Nucleus accumbens (tissue), 56 donors: ENCODE data around the gene SHROOM4.

Source experiments
- DNase-seq, 56 donors: peaks; one replicate each; lab custom pipeline; 2025; lab: John Stamatoyannopoulos, UW

The SHROOM4 gene

DNA sequence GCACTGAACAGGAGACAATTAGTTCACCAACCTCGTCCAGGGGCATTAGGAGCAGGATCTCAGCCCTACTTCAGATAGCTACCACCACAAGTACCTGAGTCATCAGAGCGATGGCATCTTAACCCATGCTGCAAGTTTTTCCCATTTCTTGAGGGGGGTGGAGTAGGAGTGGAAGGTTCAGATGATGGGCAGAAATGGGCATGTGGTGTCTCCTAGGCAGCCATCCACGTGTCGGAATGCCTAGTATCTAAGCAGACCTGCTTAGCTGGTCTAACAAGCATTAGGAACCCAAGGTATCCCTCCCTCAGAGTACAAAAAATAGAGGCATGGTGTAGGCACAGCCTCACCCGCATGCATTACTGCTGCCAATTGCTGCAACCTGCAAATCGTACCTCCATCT, 184.2 kb downstream of the SHROOM4 start:
- DNase-seq: no peak

DNA sequence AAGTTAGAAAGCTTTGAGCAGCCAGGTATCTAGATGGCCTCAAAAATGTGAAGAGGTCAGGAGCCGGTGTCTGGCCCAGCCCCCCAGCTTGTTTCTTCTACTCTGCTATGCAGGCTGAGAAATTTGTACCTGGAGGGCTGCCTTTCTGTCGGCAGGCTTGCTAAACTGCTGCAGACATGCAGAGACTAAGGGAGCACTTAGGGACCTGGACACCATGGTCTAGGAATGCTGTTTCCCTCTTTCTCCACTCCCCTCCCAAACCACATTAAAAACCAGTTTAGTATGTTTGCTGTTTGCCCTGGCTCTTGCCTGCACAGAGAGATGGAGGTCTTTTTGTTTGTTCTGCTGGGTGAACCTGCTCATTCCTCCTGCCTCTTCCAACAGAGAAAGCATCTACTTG, 186.3 kb downstream of the SHROOM4 start:
- DNase-seq: no peak

DNA sequence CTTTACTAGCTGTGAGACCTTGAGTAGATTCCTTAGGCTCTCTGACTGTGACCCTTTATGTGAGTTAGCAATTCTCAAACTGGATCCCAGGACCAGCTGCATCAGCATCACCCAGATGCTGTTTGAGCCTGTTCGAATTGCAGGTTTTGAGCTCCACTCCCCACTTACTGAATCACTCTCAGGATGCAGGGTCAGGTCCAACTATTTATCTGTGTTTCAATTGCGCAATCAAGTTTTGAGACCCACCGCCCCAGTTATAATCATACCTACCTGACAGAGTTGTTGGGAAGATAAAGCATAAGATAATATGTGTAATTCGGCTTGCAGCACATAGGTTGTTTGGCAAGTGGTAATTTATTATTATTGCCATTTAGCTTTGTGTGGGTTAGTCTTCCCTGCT, 187.6 kb downstream of the SHROOM4 start:
- no peak for DNase-seq

DNA sequence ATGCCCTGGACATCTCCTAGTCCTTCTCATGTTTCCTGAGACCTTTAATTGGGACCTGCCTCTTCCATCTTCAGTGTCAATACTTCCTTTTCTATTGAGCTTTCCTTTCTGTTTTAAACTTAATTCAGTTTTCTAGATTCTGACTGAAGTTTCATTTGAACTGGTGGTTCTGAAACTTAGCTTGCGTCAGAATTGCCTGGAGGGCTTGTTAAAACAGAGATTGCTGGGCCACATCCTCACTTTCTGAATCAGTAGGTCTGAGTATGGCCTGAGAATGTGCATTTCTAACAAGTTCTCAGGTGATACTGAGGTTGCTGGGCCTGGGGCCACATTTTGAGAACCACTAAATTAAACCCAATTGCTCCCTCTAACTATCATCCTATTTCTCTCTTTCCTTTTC, 191.2 kb downstream of the SHROOM4 start:
- no peak for DNase-seq

DNA sequence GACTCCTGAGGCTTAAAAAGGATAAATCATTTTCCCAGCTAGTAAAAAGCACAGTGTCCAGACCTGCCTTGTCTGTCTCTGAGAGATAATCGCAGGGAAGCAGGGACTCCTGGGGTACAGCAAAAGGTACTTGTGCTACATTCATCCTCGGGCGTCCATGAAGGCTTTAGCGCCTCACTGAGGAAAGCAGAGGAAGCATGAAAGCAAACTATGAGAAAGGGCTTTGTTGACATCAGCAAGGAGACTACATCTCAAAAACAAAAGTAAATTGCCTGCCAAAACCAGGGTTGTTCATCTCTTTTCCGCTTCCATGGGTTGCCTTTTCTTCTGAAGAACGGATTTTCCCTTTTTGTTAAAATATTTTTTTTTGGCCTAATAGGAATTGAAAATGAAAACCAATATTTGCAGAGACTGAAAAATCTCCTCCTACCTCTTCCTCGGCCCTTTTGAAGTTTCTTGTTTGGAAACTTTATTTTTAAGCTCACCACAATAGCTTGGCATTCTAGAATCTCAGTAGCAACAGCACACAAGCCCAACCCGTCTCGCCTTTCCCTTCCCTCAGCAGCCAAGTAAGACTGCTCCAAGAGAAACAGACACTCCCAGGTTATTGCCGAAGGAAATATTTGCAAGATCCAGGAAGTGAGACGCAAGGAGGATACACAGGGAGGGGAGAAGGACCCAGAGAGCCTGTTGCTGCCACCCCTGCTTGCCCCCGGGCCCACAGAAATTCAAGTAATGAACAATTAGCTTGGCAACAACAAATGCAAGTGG, 195.0 kb downstream of the SHROOM4 start:
- DNase-seq: no peak

DNA sequence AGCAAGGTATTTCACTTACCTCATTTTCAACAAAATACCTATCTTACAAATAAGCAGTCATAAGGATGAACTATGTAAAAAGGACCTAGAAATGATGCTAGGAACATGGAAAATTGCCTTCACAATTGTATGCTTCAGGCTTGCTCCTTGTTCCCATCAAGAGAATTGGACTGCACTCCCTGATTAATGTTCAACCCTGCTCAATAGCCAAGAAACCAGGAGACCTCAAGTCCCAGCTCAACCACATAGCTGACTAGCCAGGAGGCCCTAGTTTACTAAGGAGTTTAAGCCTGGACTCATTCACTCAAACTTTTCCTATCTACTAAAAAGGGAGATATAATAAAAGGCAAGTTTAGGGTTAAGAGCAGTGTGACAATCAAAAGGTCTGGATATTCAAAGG, 196.8 kb downstream of the SHROOM4 start:
- DNase-seq: no peak

DNA sequence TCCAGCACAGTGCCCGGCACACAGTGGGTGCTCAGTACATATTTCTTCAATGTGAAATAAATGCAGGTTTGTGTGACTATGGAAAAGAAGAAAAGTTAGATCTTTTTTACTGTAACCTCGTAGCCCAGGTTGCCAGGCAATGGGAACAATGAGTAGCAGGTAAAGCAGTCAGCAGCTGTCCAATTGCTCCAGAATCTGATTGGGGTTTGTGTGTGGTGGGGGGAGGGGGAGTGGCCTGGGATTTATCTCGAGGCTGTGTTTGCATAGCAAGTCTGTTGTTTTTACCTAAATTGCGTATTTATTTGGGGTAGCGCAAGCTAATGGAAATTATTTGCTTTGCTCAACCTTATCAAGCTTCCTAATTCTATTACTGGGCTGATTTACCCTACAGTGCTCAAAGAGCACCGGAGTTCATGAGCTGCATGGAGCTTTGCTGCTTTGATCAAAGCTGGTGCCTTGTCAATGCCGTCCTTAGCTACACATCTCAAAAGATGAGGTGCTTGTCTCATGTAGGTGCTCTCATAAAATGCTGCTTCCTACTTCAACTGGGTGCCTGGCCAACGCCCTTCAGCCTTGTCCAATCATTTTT, 198.3 kb downstream of the SHROOM4 start:
- DNase-seq: no peak

DNA sequence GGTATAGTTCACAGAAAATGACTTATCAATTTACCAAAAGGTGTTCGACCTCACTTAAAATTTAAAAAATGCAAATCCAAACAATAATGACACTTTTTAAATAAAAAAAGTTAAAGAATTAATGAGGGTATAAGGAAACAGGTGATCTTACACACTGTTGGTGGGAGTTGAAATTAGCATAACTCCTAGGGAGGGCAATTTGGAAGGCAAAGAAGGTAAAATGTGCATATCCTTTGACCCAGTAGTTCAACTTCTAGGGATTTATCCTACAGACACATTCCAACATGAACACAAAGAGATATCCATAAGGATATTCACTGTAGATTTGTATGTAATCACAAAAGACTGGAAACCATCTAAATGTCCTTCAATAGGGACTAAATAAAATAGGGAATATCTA, 199.5 kb downstream of the SHROOM4 start:
- no peak for DNase-seq

DNA sequence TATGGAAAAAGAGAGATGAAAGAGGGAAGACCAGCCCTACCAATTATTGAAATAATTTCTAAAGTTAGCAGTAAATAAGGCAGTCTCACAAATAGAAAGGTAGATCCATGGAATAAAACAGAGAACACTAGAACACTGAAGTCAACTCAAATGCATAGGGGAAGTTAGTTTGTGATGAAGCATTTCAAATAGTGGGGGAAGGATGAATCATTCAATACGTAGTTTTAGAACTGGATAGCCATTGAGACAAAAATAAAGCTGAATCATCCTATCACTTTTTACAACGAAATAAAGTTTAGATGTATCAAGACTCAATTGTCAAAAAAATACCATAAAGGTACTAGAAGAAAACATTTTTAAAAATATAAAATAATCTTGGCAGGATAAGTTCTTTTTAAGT, 200.1 kb downstream of the SHROOM4 start:
- no peak for DNase-seq

DNA sequence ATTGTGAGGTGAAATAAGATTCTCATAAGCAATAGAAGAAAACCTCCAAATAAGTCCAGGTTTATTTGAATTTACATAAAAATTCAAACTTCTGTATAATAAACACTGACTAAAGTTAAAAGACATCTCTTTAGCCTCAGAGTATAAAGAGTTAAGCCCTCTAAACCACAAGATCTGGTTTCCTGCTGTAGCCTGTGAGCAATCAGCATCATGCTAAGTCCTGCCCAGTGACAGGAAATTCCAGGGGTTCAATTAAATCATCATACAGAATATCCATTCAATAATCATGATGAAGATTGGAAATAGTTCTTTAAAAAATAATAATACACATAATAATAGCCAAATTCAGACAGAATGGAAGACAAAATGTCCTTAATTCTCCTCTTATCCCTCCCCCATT, 204.2 kb downstream of the SHROOM4 start:
- no peak for DNase-seq

DNA sequence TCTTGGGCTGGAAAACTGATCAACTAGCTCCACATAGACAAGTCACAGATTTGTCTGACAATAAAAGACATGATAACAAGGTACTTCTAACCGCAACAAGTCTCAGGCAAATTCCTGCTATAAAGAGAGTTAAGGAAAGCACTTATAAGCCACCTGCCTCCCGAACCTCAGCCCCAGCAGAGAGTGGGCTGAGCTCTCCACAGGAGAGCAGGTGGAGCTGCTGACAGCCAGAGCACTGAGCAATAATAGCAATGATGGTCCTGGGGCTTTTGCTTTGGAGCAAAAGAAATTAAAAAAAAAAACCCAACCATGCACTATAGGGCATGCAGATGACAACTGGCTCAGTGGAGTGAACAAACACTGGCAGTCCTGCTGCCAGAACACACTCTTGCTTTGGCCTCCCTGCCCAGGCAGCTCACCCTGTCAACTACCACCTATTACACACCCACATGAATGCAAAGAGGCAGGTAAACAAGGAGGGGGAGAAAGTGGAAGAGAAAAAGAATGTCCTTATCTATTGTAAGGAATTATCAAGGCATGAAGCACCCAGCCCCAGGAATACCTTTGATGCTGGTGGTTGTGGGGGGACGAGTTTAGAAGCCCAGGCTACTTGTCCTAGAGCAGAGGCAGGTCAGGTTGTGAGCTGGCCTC, 207.6 kb downstream of the SHROOM4 start:
- DNase-seq: peak in 3 of 56 donors; percentile 3 to 6 (median 4)

DNA sequence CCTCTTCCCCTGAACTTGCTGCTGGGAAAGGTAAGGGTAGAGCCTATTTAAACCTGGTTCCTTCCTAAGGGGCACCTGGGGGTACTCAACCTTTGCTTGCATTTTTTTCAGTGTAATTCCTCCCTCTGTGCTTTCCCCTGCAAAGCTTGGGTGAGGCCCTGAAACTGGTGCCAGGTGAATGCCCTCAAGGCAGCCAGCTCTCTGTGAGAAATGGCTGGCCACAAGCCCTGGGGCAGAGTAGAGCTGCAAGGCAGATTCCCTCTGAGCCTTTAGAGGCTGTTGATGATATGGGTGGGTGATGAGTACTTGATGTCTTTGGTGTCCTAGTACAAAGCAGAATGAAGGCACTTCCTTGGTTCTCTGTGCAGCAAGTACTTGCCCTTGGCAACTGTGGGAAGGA, 217.9 kb downstream of the SHROOM4 start:
- DNase-seq: no peak

DNA sequence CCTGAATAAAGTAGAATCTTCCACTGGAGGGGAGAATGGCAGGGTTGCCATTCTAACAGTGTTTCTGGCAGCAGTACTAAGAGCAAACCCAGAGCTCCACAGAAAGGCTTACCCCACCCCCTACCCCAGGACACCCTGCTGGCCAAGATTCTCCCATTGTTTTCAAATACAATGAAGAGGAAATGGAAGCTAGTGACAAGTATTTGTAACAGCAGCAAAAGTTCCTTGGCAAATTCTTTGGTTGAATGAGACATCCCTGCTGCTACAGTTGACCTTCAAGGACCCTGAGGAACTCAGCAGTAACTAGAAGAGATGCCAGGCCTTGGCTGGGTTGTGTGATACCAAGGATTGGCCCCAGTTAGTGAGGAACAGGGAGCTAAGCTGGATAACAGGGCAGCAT, 219.2 kb downstream of the SHROOM4 start:
- DNase-seq: no peak

DNA sequence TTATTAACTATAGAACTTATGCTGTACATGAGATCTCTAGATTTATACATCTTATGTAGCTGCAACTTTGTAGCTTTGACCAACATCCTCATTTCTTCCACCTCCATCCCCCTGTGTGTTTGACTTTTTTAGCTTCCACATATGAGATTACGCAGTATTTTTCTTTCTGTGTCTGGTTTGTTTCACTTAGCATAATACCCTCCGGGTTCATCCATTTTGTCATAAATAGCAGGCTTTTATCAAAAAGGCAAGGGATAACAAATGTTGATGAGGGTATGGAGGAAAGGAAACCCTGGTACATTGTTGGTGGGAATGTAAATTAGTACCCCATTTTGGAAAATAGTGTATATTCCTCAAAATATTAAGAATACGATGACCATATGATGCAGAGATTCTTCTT, 227.0 kb downstream of the SHROOM4 start:
- DNase-seq: no peak

DNA sequence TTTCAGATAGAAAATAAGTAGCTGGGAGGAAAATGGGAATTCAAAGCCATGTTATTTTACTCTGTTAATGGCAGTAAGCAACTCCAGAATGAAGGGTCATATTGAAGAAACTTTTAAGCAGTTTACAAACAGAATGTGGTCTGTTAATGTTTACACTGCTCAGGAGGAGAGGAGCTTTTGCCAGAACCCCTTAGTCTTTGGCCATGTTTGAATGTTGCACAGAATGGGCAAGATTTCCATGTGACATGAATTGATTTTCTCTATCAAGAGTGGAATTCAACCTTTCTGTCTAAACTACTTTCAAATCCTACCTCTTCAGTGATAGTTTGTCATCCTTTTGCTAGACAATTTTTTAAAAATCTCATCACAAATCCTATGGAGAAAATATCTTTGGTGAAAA, 227.6 kb downstream of the SHROOM4 start:
- DNase-seq: no peak

DNA sequence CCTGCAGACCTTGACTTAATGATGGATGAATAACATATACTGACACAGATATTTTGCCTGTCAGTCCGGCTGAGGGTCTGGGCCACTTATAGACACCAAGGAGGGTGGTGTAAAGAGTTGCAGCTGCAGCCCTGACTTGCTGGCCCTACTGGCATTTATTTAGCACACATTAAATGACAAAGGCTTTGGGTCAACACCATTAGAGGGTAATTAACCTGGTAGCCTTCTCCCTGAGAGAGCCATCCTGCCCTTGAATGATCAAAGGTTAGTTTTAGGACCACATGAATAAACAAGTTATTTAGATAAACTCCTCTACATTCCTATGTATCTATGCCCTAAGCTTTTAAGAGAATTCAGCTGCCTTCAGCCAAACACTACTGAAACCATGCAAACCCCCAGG, 232.6 kb downstream of the SHROOM4 start:
- no peak for DNase-seq

DNA sequence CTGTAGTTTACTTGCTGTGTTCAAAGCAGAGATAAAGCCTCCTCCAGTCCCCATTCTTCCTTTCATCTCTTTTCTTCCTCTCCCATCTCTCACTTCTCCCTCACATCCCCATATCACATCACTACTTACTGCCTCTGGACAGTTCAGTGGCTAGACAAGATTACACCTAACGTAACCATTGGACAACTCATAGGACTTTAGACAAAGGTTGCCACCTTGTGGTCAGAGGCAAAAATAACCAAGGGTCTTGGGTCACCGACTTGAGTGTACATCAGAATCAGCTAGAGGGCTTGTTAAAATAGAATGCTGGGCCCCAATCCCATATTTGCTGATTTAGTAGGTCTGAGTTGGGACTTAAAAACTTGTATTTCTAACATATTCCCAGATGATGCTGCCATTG, 234.0 kb downstream of the SHROOM4 start:
- DNase-seq: peak in 16 of 56 donors; percentile 0 to 38 (median 5)

DNA sequence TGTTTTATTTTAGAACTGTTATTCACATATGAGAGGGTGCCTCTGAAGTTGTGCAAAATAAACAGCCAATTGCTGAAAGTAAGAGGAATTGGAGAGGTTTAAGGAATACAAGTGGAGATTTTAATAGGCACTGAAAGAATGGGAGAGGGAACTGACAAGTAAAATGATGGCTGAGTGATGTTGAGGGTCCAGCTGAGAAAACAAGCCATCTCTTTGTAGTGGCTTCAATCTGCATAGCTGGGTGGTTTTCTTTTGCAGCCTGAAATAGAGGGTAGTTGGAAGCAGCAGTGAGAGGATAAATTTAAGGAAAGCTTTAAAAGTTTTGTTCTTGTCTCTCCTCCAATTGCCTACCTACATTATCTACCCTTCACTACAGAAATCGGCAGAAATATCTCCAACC, 236.7 kb downstream of the SHROOM4 start:
- no peak for DNase-seq

DNA sequence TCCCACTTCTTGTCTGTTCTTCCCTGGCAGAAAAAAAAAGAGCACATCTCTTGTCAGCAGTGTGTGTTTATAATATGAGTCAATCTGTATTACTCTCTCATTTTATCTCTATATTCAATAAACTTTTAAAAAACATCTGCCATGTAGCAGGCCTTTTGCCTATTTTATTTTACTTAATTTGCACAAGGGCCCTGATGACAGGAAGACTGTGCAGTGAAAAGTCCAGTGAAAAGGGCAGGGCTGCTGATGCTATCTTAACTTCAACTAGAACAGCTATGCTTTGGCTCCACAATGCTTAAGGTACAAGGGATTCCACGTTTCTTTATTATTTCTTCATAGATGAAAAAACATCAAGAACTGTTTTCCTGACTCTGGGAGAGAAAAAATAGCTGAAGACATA, 246.4 kb downstream of the SHROOM4 start:
- DNase-seq: no peak

DNA sequence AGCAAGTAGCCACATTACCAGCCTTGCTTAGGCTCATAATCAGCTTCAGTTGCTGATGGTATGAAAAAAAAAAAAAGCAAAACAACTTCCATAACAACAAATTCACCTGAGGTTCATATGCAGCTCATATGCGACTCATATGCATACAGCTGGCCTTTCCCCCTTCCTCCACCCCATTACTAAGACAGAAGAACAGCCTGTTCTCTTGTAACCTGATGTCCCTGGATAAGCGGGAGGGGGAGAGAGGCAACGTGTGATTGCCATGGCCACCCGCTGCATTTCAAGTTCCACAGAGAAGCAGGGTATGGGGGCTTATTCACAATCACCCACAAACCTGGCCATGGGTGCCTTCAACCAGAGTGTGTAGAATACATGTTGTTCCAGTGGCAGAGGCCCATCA, 248.3 kb downstream of the SHROOM4 start:
- DNase-seq: no peak
